HG03280 (cell line): ENCODE results near the gene FGFRL1.
A peak's percentile ranks its signal among the peaks of the same experiment; 100 is the strongest.

ENCODE experiments used
- ATAC-seq: cut with Tn5 transposase; IDR thresholded peaks from one replicate; pipeline ENCODE4 v1.9.1; 2021; ENCODE audit warnings: mild to moderate bottlenecking, moderate library complexity; ENCODE audit not compliant: unreplicated experiment

The FGFRL1 gene

GRCh38 chr4:1011022-1011665 is at the start of gene FGFRL1:
TSS of gene FGFRL1 (plus strand) at chr4:1011626. CDS start at chr4:1012486, 860 bp downstream.
- ATAC-seq: peak; percentile 49

- no peak for ATAC-seq
These were observed 48.9 kb upstream of the FGFRL1 start for GRCh38 chr4:962231-963208.

- ATAC-seq: no peak
These were observed 47.9 kb upstream of the FGFRL1 start for GRCh38 chr4:963276-964225.

GRCh38 chr4:964346-965025 is 46.9 kb upstream of the FGFRL1 start:
- no peak for ATAC-seq

GRCh38 chr4:965048-965765 is 46.2 kb upstream of the FGFRL1 start:
- ATAC-seq: no peak

GRCh38 chr4:965766-966134 is 45.7 kb upstream of the FGFRL1 start:
- no peak for ATAC-seq

GRCh38 chr4:966266-967112 is 44.9 kb upstream of the FGFRL1 start:
- no peak for ATAC-seq

- ATAC-seq: no peak
These were observed 44.0 kb upstream of the FGFRL1 start for GRCh38 chr4:967113-968104.

- no peak for ATAC-seq
These were observed 43.2 kb upstream of the FGFRL1 start for GRCh38 chr4:968221-968620.

GRCh38 chr4:968621-969394 is 42.6 kb upstream of the FGFRL1 start:
- no peak for ATAC-seq

- no peak for ATAC-seq
These were observed 41.2 kb upstream of the FGFRL1 start for GRCh38 chr4:970046-970745.

- ATAC-seq: no peak
These were observed 40.4 kb upstream of the FGFRL1 start for GRCh38 chr4:970854-971520.

GRCh38 chr4:971666-972500 is 39.5 kb upstream of the FGFRL1 start:
- no peak for ATAC-seq

GRCh38 chr4:972651-973424 is 38.6 kb upstream of the FGFRL1 start:
- peak; percentile 44 for ATAC-seq
